HepG2 (cell line): Measurements from ENCODE around the gene GPR173. TPM values are rescaled to one million over a fixed set of nuclear protein-coding genes. Genes with fewer than 3 reads are reported as not detected.

Experiments
- ESRRA ChIP-seq: sonication (generic); formaldehyde crosslinking; IDR thresholded peaks from 2 replicates; pipeline ENCODE4 v1.5.1; 2020; ENCODE audit warnings: mild to moderate bottlenecking, low read depth, missing genetic modification reagents
- MAZ ChIP-seq, 2 experiments: sonication (generic) in 1 of 2; formaldehyde crosslinking in 1 of 2; IDR thresholded peaks; 2 replicates each; pipeline versions ENCODE4 v1.5.0 to v1.6.1; 2012 to 2020; ENCODE audit warnings: low read depth in 2 of 2, mild to moderate bottlenecking in 2 of 2, borderline replicate concordance in 1 of 2, improper control_type of control experiment in 1 of 2, low read length in 1 of 2, missing genetic modification reagents in 1 of 2, moderate library complexity in 1 of 2
- TSC22D2 ChIP-seq: sonication (generic); formaldehyde crosslinking; IDR thresholded peaks from 2 replicates; pipeline ENCODE4 v1.5.1; 2020; ENCODE audit warnings: missing genetic modification reagents, mild to moderate bottlenecking, borderline replicate concordance
- ZNF776 ChIP-seq: sonication (generic); formaldehyde crosslinking; IDR thresholded peaks from 2 replicates; pipeline ENCODE4 v1.4.0; 2020; ENCODE audit warnings: mild to moderate bottlenecking, missing genetic modification reagents
- polyA plus RNA-seq, 8 experiments: library from polyadenylated mRNA; depleted of rRNA in 3 of 8; stranded (reverse) in 7 of 8; unstranded in 1 of 8; fragments of >200 nt; fragmentation: Illumina TruSeq in 4 of 8; extraction: Trizol in 4 of 8; gene quantifications; 2 replicates each; pipeline versions ENCODE4 v1.2.1 to v1.2.3, GENCODE V29; 2011 to 2016; ENCODE audit warnings: low read depth in 4 of 8, missing spikeins in 1 of 8, mixed read lengths in 1 of 8; ENCODE audit not compliant: insufficient read depth in 1 of 8
- total RNA-seq, 5 experiments: library from RNA; depleted of rRNA; stranded (reverse); fragments of >200 nt; fragmentation: Illumina TruSeq; extraction: Trizol; gene quantifications; 2 replicates each; pipeline ENCODE4 v1.2.3, GENCODE V29; 2016; ENCODE audit warnings: low read depth in 1 of 5
- TF ChIP-seq, protein P1 (sequence below): sonication (generic); formaldehyde crosslinking; IDR thresholded peaks from 2 replicates; pipeline ENCODE4 v1.5.0; 2020; ENCODE audit warnings: mild to moderate bottlenecking, missing genetic modification reagents, moderate library complexity
- TF ChIP-seq, protein P2 (sequence below): IDR thresholded peaks from 2 replicates; pipeline ENCODE4 v1.6.1; 2016; ENCODE audit warnings: missing compliant biosample characterization, missing genetic modification reagents, borderline replicate concordance
- TF ChIP-seq, protein P3 (sequence below): sonication (generic); formaldehyde crosslinking; IDR thresholded peaks from 2 replicates; pipeline ENCODE4 v1.4.0; 2020; ENCODE audit warnings: missing genetic modification reagents, low read depth, mild to moderate bottlenecking, borderline replicate concordance
- TF ChIP-seq, protein P4 (sequence below): sonication (generic); formaldehyde crosslinking; IDR thresholded peaks from 2 replicates; pipeline ENCODE4 v1.5.0; 2020; ENCODE audit warnings: mild to moderate bottlenecking, missing genetic modification reagents, borderline replicate concordance
- TF ChIP-seq, protein P5 (sequence below), 2 experiments: fragments of 450-650 bp in 1 of 2; sonication (generic) in 1 of 2; formaldehyde crosslinking; IDR thresholded peaks; 2 replicates each; pipeline versions ENCODE4 v1.5.0 to v1.8.0; 2020 to 2022; ENCODE audit warnings: mild to moderate bottlenecking in 1 of 2, missing genetic modification reagents in 1 of 2
- TF ChIP-seq, protein P6 (sequence below): sonication (generic); formaldehyde crosslinking; IDR thresholded peaks from 2 replicates; pipeline ENCODE4 v1.8.0; 2022; ENCODE audit warnings: missing genetic modification reagents, mild to moderate bottlenecking, borderline replicate concordance
- TF ChIP-seq, protein P7 (sequence below): IDR thresholded peaks from 2 replicates; pipeline ENCODE4 v1.6.1; 2012; ENCODE audit warnings: inconsistent platforms
- TF ChIP-seq, protein P8 (sequence below): sonication (generic); formaldehyde crosslinking; IDR thresholded peaks from 2 replicates; pipeline ENCODE4 v1.5.0; 2020; ENCODE audit warnings: mild to moderate bottlenecking, missing genetic modification reagents, borderline replicate concordance

The GPR173 gene
- total and polyA plus RNA-seq, 2 of the 13 experiments (the other 11 are each of a cell fraction or from before 2014, with no cell fraction given): 0.04 TPM; not detected in 1

DNA sequence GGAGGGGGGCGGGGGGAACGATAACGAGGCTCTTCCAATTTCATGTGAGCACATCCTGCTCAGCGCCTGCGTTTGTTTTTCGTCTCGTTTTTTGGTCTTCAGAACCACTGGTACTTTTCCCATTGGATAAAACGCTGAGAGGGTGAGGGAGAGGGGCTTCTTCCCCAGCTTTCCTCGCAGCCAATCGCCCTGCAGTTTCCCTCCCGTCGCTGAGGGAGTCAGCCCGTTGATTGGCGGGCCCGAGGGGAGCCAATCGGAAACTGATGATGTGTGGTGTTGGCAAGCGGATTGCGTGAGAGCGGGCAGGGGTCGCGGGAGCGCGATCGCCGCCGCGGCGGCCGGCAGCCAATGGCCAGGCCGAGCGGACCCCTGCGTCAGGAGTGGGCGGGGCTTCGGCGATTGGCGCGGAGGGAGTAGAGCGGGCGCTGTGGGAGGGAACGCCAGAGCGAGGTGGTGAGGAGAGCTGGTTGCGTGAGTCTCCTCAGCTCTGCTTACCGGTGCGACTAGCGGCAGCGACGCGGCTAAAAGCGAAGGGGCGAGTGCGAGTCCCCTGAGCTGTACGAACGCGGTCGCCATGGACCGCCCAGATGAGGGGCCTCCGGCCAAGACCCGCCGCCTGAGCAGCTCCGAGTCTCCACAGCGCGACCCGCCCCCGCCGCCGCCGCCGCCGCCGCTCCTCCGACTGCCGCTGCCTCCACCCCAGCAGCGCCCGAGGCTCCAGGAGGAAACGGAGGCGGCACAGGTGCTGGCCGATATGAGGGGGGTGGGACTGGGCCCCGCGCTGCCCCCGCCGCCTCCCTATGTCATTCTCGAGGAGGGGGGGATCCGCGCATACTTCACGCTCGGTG lies 33.6 kb downstream of the GPR173 start, which contains the start of gene TSPYL2 (continued):
- 0 out of 2 replicates have a peak, but pooled peaks have one; percentile 10 for TF ChIP-seq MAZ (IDR thresholded peaks at IDR 0.05; ENCODE audit: borderline replicate concordance, low read depth, low read length)
- no peak for TF ChIP-seq MAZ (CRISPR knock-in tag; IDR thresholded peaks at IDR 0.05; ENCODE audit: low read depth)
- TF ChIP-seq, protein P1, sequence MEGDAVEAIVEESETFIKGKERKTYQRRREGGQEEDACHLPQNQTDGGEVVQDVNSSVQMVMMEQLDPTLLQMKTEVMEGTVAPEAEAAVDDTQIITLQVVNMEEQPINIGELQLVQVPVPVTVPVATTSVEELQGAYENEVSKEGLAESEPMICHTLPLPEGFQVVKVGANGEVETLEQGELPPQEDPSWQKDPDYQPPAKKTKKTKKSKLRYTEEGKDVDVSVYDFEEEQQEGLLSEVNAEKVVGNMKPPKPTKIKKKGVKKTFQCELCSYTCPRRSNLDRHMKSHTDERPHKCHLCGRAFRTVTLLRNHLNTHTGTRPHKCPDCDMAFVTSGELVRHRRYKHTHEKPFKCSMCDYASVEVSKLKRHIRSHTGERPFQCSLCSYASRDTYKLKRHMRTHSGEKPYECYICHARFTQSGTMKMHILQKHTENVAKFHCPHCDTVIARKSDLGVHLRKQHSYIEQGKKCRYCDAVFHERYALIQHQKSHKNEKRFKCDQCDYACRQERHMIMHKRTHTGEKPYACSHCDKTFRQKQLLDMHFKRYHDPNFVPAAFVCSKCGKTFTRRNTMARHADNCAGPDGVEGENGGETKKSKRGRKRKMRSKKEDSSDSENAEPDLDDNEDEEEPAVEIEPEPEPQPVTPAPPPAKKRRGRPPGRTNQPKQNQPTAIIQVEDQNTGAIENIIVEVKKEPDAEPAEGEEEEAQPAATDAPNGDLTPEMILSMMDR (CRISPR knock-in tag): 0 out of 2 replicates have a peak, but pooled peaks have one; percentile 5
- TF ChIP-seq, protein P2, sequence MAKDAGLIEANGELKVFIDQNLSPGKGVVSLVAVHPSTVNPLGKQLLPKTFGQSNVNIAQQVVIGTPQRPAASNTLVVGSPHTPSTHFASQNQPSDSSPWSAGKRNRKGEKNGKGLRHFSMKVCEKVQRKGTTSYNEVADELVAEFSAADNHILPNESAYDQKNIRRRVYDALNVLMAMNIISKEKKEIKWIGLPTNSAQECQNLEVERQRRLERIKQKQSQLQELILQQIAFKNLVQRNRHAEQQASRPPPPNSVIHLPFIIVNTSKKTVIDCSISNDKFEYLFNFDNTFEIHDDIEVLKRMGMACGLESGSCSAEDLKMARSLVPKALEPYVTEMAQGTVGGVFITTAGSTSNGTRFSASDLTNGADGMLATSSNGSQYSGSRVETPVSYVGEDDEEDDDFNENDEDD (CRISPR knock-in tag): peak; percentile 26; the same call in 1 of the 2 replicates
- TF ChIP-seq, protein P3, sequence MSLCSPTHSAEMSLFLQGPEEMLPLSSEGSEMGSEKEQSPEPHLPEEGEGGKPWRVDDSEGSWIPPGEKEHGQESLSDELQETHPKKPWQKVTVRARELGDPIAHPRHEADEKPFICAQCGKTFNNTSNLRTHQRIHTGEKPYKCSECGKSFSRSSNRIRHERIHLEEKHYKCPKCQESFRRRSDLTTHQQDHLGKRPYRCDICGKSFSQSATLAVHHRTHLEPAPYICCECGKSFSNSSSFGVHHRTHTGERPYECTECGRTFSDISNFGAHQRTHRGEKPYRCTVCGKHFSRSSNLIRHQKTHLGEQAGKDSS (CRISPR knock-in tag): no peak
- no peak for TF ChIP-seq ESRRA (CRISPR knock-in tag)
- no peak for TF ChIP-seq TSC22D2 (CRISPR knock-in tag)
- TF ChIP-seq ZNF776 (CRISPR knock-in tag): peak; percentile 65; the same call in 1 of the 2 replicates
- TF ChIP-seq, protein P4, sequence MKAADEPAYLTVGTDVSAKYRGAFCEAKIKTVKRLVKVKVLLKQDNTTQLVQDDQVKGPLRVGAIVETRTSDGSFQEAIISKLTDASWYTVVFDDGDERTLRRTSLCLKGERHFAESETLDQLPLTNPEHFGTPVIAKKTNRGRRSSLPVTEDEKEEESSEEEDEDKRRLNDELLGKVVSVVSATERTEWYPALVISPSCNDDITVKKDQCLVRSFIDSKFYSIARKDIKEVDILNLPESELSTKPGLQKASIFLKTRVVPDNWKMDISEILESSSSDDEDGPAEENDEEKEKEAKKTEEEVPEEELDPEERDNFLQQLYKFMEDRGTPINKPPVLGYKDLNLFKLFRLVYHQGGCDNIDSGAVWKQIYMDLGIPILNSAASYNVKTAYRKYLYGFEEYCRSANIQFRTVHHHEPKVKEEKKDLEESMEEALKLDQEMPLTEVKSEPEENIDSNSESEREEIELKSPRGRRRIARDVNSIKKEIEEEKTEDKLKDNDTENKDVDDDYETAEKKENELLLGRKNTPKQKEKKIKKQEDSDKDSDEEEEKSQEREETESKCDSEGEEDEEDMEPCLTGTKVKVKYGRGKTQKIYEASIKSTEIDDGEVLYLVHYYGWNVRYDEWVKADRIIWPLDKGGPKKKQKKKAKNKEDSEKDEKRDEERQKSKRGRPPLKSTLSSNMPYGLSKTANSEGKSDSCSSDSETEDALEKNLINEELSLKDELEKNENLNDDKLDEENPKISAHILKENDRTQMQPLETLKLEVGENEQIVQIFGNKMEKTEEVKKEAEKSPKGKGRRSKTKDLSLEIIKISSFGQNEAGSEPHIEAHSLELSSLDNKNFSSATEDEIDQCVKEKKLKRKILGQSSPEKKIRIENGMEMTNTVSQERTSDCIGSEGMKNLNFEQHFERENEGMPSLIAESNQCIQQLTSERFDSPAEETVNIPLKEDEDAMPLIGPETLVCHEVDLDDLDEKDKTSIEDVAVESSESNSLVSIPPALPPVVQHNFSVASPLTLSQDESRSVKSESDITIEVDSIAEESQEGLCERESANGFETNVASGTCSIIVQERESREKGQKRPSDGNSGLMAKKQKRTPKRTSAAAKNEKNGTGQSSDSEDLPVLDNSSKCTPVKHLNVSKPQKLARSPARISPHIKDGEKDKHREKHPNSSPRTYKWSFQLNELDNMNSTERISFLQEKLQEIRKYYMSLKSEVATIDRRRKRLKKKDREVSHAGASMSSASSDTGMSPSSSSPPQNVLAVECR (CRISPR knock-in tag): peak; percentile 87; the same call in 1 of the 2 replicates
- TF ChIP-seq, protein P5, sequence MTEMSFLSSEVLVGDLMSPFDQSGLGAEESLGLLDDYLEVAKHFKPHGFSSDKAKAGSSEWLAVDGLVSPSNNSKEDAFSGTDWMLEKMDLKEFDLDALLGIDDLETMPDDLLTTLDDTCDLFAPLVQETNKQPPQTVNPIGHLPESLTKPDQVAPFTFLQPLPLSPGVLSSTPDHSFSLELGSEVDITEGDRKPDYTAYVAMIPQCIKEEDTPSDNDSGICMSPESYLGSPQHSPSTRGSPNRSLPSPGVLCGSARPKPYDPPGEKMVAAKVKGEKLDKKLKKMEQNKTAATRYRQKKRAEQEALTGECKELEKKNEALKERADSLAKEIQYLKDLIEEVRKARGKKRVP (CRISPR knock-in tag; IDR thresholded peaks at IDR 0.05): peak in 1 of 2 experiments; percentile 79; a peak in 2 of 4 replicates
- TF ChIP-seq, protein P6, sequence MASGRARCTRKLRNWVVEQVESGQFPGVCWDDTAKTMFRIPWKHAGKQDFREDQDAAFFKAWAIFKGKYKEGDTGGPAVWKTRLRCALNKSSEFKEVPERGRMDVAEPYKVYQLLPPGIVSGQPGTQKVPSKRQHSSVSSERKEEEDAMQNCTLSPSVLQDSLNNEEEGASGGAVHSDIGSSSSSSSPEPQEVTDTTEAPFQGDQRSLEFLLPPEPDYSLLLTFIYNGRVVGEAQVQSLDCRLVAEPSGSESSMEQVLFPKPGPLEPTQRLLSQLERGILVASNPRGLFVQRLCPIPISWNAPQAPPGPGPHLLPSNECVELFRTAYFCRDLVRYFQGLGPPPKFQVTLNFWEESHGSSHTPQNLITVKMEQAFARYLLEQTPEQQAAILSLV: peak; percentile 67; the same call in 1 of the 2 replicates
- TF ChIP-seq, protein P7, sequence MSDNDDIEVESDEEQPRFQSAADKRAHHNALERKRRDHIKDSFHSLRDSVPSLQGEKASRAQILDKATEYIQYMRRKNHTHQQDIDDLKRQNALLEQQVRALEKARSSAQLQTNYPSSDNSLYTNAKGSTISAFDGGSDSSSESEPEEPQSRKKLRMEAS: peak; percentile 47
- TF ChIP-seq, protein P8, sequence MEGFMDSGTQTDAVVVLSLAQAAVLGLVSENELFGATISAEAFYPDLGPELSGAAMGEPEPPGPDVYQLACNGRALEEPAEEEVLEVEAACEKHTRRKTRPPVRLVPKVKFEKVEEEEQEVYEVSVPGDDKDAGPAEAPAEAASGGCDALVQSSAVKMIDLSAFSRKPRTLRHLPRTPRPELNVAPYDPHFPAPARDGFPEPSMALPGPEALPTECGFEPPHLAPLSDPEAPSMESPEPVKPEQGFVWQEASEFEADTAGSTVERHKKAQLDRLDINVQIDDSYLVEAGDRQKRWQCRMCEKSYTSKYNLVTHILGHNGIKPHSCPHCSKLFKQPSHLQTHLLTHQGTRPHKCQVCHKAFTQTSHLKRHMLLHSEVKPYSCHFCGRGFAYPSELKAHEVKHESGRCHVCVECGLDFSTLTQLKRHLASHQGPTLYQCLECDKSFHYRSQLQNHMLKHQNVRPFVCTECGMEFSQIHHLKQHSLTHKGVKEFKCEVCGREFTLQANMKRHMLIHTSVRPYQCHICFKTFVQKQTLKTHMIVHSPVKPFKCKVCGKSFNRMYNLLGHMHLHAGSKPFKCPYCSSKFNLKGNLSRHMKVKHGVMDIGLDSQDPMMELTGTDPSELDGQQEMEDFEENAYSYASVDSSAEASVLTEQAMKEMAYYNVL: peak; percentile 66; the same call in 1 of the 2 replicates
